Renal cortical epithelial cell (primary cell): ENCODE results near the gene CFAP45. TPM values are rescaled to one million over a fixed set of nuclear protein-coding genes. Genes with fewer than 3 reads are reported as not detected.

Experiments
- DNase-seq: peaks from one replicate; pipeline ENCODE4 v3.0.0-alpha.2; 2011; ENCODE audit warnings: low read depth
- total RNA-seq: library from RNA; depleted of rRNA; stranded (reverse); fragments of >200 nt; gene quantifications from 2 replicates; pipeline ENCODE4 v1.2.3, GENCODE V29; 2014

CFAP45 gene, protein sequence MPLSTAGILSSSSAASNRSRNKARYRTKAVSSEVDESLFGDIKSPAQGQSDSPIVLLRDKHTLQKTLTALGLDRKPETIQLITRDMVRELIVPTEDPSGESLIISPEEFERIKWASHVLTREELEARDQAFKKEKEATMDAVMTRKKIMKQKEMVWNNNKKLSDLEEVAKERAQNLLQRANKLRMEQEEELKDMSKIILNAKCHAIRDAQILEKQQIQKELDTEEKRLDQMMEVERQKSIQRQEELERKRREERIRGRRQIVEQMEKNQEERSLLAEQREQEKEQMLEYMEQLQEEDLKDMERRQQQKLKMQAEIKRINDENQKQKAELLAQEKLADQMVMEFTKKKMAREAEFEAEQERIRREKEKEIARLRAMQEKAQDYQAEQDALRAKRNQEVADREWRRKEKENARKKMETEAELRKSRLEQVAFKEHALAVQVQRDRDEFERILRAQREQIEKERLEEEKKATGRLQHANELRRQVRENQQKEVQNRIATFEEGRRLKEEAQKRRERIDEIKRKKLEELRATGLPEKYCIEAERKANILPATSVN
- total RNA-seq = 0.25 and 0.69 TPM in 2 replicates

DNA sequence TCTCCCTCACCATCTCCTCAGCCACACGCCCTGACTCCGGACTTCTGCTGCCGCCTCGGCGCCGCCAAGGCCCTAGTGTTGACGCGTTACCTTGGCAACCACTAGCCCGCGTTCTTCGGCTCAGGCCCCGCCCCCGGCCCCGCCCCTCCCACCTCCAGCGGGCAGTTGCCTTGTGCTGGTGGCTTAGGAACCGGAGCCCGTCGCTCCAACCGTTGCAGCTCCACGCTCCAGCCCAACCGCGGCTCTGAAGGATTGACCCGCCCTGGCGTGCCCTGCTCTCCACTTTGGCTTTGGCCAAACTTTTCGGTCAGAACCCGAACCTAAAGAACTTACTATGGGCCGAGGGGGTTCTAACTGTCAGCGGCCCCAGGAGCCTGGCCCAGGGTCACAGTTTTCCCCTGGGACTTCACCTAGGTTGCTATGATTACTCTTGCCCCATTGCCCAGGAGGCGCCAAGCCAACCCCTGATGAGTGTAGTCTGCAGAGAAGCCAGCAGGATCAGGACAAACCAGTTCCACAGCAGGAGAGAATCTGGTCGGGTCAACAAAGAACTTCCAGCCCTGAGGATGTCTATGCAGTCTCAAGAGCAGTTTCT lies at the start of gene CFAP45:
CFAP45 (minus strand) TSS at position 80 of the 595 bp plus-strand sequence; CDS start at position 13, 67 bp downstream.
- DNase-seq = peak; percentile 76

DNA sequence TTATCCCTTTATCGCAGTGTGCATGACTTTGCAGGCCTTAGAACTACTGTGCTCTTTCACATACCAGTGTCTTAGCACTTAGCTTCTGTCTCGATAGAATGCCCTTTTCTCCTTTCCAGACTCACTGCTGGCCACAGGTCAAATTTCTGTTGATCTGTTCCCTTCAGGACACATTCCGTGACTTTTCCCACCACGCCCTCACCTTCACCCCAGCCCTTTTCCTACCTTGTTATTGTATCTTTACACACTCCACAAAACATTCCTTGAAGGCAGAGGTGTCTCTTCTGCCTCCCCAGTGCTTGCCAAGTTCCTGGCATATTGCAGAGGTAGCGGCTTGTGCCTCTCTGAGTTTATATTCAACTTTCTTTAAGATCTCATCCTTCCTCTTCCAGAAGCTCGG lies 49.2 kb upstream of the CFAP45 start:
- DNase-seq = no peak

DNA sequence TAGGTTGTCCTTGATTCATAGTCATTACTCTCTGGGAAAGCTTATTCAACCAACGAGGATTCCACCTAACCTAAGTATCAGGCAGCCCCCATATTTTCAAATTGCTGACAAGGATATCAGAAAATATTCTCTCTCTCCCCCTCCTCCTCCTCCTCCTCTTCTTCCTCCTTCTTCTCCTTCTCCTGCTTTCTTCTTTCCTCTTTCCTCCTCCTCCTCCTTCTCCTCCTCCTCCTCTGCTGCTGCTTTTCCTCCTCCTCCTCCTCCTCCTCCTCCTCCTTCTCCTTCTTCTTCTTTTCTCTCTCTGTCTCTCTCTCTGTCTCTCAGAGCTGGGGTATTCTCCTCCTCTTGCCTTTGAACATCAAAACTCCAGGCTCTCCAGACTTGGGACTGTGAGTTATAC lies 48.0 kb upstream of the CFAP45 start:
- no peak for DNase-seq

DNA sequence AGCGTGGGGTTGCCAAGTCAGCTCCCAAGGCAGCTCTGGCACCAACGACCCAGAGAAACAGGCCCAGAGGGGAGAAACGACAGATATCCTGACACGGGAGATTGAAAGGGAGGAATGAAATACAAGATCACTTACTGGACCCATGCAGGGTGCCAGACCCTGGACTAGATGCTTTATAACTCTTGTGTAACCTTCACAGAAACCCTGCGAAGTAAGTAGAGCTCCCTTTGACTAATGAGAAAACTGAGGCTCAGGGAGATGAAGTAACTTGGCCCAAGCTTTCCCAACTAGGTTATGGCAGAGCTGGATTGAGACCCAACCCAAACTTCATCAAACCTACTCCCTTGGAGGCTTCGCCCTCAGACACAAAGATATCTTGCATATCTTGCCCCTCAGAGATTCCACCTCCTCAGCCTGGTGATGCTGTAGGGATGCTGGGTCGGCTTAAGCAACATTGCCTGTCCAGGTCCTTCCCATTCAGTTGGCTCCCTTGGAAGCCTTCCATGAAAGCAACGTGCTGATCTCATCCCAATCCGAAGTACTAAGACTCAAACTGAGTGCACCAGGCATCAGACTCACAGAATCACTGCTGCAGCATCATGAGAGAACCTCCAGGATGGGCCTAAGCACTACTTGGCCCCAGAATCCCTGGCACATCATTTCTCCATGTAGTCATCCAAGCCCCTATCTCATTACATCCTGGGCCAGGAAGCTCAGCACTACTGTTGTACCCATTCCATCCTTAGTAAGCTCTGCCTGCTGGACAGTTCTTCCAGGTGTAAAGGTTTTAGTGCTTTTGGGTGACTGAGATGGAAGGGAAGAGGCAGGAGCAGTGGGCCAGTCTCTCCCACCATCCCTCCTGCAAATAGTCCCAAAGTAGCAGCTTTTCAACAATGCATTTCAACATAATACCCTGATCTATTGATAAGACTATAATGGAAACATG lies 46.5 kb upstream of the CFAP45 start:
- DNase-seq = no peak

DNA sequence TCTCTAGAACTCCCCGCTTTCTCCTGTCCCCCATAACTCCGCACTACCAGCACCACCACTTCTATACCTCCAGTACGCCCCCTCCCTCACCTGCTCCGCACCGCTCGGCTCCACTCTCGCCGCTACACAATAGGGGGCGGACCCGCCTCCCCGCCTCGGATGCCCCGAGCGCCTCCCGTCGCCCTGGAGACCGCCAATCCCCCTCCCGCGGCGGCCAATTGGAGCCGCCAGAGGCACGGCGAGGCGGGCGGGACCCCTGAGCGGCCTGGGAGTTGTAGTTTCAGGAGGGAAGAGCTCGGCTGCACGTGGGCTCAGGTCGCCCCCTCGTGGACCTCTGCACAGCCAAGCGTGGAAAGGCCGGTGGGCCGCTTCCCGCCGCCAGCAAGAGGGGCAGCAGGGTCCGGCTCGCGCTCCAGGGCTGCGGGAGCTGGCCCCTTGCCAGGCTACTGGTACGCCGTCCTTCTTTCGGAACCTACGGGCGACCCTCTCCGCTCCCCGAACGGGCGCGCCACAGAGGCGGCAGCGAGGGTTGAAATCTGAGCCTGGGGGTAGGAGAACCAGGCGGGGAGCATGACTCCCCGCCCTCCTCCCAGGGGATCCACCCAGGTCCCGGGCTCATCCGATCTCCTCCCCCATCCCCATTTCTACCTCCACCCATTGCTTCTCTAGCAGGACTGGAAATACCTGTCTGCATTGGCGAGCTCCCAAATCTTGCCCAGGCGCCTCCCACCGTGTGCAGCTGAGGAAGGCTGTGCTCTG lies 45.7 kb upstream of the CFAP45 start, which contains the start of gene IGSF9:
IGSF9 (minus strand) TSS at position 131 of the 759 bp plus-strand sequence. CDS start 2,159 bp downstream, outside the sequence.
- no peak for DNase-seq

DNA sequence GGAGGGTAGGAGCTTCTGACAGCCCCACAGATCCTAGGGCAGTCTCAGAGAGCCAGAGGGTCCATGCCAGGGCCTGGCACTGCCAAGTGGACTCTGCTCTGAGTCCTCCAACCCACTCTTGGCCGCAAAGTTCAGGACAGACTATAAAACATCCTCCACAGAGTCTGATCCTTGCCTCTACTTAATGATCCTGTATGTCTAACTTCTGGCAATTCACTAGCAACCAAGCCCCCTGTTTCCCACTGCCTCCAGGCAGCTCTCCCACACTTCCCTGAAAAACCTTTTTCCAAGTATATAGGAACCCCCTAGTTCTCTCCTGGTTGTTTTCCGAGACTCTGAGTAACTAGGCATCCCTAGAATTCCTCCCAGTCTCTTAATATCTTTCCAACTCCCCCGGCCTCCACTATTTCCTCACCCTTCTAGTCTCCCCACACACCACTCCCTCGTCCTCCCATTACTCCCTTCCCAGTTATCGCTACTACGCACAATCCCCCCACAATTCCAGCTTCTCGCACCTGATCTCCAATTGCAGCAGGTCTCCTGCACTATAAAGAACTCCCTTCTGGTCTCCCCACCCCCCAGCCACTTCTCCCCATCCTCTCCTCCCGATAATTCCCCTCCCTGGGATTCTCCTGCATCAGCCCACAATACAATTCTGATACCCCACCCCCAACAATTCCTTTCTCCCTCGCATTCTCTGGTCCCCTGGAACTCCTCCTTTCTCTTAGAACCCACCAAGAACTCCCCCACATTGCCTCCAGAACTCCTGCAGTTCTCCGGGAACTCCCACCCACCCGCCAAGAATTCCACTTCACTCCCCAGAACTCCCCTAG lies 44.9 kb upstream of the CFAP45 start:
- DNase-seq = no peak

DNA sequence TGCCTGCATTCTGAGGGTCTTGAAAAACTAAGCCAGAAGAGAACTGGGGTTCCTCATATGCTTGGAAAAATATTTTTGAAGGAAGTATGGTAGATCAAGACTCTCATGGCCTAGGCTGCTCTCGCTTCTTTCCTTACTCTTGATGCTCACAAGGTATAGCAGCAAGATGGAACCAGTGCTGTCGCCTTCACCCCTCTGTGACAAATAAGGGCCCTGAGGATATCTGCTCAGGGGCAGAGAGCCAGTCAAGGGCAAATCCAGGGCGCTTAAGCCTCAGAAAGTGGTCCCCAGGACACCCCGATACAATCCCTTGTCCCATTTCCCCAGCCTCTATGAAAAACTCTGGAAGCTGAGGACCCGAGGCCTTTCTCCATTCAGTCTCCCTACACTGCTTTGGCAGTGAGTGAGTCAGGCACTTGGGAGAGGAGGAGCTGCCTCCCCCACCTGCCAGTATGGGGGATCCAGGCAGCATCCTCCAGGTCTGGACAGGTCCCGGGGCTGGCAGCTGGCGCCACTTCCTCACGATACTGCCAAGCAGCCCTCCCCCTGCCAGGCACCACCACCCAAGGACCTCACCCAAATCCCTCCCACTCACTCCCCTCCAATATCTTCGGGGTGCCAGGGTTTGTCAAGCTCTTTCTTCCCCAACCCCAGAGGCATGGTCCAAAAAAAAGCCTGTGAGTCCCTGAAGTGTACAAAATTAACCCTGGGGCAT lies 44.1 kb upstream of the CFAP45 start:
- DNase-seq = no peak

DNA sequence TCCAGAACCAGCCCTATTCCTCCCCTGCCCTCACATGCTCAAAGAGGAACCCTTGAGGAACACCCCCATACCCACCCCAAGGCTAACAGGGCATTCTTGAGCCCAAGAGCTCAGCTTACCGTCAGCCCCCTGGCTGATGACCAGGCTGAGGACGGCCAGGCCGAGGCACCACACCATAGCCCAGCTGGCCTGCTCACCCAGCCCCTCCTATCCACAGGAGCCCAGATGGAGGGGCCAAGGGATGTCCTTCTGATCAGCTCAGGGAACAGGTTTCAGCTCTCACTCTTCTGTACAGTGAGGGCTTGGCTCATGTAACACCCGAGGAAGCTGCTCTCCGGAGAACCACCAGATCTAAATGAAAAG lies 43.3 kb upstream of the CFAP45 start:
- no peak for DNase-seq

DNA sequence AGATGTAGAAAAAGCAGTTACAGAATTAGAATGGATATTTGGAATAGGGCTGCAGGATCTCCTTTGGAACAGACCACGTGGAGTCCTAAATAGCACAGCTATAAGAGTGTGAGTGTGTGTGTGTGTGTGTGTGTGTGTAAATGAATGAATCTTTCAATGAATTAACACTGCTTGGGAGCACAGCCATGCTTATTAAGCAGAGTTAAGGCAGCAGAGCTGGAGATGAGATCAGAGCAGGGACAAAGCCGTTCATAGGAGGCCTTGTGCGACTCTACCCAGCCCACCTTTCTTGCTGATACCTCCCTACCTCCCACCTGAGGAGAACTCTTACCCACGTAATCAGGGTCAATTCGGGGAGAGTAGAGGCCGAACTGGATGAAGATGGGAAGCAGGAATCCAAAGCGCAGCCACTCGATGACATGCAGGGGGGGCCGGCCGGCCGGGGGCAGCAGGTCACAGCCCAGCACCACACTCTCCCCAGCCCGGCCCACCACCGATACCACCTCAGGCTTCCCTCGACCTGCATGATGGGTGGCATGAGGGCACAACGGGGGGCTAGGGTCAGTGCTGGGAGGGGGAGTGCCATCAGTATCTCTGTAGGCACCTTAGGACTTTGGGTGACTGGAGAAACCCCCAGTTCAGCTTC lies 42.8 kb upstream of the CFAP45 start:
- DNase-seq = no peak

DNA sequence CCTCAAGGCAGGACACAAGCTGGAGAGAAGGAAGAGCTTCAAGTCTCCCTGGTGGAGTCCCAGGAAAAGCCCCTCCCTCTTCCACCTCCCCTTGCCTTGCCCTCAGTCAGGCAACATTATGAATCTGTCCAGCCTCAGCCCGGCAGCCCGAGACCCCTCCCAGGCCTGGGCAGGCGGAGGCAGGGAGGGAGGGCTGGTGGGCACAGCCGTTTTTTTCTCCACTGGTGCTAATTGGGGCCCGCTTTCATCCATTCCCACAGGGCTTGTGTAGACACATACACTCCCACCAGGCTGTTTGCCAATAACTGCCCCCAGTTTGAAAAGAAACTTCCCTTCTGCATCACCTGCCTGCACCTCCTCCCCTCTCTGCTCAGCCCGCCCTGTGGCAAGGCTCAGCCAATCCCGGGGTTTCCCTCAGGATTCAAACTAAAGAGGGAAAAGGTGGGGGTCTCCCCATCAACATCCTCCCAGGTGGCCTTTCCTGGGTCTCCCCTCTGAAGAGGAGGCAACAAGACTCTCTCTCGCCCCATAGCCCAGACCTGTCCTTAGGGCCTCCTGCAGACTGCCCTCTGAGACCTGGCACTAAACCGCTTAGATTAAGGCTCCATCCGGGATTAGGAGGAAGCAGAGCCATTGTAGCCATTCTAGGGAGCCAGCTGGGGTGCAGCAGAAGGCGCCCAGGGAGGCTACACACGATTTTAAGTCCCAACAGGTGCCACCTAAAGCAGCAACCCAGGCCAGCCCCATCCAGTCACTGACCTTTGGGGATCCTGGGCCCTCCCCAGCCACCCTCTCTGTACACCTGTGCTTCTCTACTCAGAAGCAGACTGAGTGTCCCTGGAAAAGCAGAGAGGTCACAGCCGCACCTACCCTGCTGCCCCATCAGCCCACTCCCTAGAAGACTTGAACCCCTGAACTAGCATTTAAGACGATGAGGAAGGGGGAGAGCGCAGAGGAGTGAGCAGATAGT lies 41.9 kb upstream of the CFAP45 start:
- DNase-seq = no peak

DNA sequence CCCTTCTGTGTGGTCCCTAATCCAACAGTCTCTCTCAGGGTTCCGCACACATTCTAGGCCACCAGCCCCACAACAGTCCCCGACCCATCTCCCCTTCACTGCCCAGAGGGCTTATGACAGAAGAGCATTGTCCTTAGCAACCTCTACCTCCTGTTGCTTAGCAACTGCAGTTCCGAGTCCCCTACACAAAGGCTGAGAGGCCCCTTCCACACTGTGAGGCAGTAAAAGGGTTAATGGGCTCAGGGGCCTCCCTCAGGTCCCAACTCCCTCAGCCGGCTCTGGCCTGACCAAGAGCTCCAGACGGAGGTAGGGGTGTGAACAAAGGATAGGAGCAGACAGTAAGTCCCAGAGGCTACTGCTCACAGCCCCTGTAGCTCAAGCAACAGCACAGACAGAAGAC lies 41.2 kb upstream of the CFAP45 start:
- no peak for DNase-seq

DNA sequence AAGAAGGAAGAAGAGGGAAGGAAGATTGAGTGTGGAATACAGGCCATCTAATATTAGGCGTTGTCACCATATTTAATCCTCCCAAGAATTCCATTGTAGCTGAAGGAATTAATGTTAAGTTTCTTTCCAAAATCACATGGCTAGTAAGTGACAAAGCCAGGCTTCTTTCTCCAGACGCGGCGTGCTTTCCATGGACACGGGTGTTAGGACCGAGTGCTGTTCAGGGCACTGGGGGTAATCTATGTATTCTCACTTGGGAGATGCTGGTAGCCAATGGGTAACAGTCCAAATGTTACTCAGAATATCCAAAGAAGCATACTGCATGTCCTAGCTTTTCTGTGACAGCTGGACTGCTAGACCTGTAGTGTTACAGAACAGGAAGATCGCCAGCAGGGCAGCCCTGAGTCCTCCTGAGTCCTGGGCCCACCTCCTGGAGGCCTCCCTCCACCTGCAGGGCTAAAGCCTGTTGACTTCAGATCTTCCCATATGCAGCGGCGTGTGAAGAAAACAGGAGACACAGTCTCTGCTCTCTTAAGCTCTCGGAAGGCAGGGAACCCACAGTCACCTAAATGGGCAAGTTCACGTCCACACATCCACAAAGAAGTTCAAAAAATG lies 40.1 kb upstream of the CFAP45 start:
- no peak for DNase-seq

DNA sequence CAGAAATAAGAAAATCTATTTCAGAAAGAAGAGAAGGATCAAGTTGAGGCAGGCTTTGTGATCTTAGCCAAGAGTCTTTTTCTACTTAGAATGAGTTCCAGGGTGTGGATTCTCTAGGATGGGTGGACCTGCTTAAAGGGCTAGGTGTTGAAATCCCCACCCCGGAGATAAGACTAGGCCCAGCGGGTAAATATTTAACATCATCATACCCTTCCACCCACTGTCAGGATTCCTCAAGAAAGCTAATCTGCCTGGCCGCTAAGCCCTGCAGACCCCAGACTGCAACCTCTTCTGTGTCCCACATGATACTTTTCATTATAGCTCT lies 39.7 kb upstream of the CFAP45 start:
- no peak for DNase-seq

DNA sequence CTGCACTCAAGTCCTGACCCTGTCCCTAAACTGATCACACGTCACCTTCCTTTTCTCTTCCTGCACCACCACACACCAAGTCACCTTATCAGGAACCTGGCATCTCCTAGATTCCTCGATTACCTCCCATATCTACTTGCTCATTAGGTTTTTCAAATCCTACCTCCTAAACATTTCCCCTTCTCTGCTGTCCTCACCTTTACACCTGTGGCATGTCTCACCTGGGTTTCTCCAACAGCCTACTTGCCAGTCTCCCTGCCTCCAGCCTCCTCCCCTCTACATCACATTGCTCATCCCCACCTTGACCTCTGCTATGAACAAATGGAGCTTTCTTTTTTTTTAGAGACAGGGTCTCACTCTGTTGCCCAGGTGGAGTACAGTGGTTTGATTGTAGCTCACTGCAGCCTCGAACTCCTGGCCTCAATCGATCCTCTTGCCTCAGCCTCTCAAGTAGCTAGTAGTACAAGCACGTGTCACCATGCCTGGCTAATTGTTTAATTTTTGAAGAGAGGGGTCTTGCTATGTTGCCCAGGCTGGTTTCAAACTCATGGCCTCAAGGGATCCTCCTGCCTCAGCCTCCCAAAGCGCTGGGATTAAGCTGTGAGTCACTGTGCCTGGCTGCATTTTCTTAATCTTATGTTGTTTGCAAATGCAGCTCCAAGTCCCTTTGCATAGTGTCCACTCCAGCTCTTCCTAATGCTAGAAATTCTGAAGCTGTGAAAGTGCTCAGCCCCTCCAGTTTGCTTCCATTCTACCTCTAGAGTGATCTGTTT lies 39.1 kb upstream of the CFAP45 start:
- no peak for DNase-seq

DNA sequence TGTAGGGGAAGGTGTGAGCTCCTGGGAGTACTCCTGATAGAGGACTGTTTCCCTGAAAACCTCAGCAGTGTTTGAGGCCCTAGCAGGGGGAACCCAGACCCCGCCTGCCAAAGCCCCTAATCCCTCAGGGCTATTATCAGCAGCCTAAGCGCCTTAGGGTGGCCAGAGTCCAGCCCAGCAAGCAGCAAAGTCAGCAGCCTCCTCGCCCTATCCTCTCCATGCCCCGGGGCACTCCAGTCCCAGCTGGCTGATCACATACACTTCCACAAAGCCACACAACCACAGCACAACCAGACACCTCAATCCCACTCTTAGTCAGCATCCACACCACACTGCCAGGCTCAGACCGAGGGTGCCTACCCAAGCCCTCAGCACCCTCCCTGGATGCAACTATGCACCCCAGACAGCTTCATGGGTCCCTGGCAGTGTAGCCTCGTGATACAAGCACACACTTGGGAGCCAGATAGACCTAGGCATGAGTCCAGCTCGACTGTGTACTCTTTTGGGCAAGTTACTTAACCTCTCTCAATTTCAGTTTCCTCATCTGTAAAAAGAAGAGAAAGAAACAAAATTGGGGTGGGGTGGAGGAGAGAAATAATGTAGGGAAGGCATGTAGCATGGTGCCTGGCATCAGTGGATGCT lies 38.4 kb upstream of the CFAP45 start:
- no peak for DNase-seq

DNA sequence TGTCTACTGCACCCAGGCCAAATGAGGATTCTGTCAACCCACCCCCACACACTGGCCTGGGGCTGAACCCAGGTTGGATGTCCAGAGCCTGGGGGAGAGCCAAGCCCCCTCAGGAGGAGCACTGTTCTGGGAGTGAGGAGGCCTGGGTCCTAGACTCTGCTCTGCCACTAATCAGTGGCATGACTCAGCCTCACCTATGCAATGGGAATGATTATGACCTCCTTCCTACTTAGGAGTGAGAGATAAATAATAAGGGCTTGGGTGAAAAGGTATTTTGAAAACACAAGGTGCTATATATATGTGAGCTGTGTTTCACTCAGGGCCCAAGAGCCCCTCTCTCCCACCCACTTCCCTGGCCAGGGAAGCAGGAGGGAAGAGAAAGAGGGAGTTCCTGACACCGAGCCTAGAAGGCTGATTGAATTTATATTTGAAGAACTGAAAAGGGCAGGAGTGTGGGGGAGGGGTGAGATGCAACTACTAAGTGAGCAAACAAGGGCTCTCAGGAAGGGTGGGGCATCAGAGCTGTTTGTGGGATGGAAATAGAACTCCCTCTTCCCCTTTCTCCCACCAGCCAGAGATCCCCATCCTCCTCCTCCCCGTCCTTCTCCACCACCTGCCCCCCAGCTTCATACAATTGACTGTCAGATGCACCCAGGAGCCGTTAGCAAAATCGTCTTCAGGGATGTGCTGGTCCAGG lies 37.2 kb upstream of the CFAP45 start:
- no peak for DNase-seq
